Activated CD8-positive, alpha-beta memory T cell treated with anti-CD3 and anti-CD28 coated beads, Interleukin-2, amount 10 ng/mL, durations not matched to agents 7 days and 5 days (primary cell): Measurements from ENCODE around the gene FOLR2. TPM values are rescaled to one million over a fixed set of nuclear protein-coding genes. Genes with fewer than 3 reads are reported as not detected.
A peak's percentile ranks its signal among the peaks of the same experiment; 100 is the strongest.

ENCODE experiments used
- ATAC-seq: fragments of 150-1000 bp; cut with Tn5 transposase; one replicate; pipeline ENCODE4 v1.10.0; 2021; ENCODE audit warnings: moderate library complexity
- CTCF ChIA-PET: fragments of 350-600 bp; sonication (Branson Sonifier 250); formaldehyde crosslinking; loops from one replicate; lab custom pipeline; 2021; ENCODE audit warnings: antibody characterized with exemption; lab: Charles Lee
- DNase-seq: peaks from one replicate; pipeline ENCODE4 v3.0.0-alpha.2; 2020
- H3K27ac Mint-ChIP-seq: one replicate; pipeline ENCODE4 v1.8.0; 2021; ENCODE audit warnings: mild to moderate bottlenecking, mixed read lengths
- H3K27me3 Mint-ChIP-seq: one replicate; pipeline ENCODE4 v1.8.0; 2021; ENCODE audit warnings: mixed read lengths
- H3K36me3 Mint-ChIP-seq: one replicate; pipeline ENCODE4 v1.8.0; 2021; ENCODE audit warnings: mild to moderate bottlenecking, mixed read lengths
- H3K4me1 Mint-ChIP-seq: one replicate; pipeline ENCODE4 v1.8.0; 2021; ENCODE audit warnings: mixed read lengths
- H3K4me3 Mint-ChIP-seq: one replicate; pipeline ENCODE4 v1.8.0; 2021; ENCODE audit warnings: mild to moderate bottlenecking, moderate library complexity, mixed read lengths
- H3K9me3 Mint-ChIP-seq: one replicate; pipeline ENCODE4 v1.8.0; 2022; ENCODE audit warnings: low read depth, mixed read lengths
- total RNA-seq, 2 experiments: library from RNA; stranded (reverse); gene quantifications; one replicate each; pipeline ENCODE4 v1.2.3, GENCODE V29; 2021

FOLR2 gene
- total RNA-seq, 2 experiments from 2014 or later: not detected

DNA sequence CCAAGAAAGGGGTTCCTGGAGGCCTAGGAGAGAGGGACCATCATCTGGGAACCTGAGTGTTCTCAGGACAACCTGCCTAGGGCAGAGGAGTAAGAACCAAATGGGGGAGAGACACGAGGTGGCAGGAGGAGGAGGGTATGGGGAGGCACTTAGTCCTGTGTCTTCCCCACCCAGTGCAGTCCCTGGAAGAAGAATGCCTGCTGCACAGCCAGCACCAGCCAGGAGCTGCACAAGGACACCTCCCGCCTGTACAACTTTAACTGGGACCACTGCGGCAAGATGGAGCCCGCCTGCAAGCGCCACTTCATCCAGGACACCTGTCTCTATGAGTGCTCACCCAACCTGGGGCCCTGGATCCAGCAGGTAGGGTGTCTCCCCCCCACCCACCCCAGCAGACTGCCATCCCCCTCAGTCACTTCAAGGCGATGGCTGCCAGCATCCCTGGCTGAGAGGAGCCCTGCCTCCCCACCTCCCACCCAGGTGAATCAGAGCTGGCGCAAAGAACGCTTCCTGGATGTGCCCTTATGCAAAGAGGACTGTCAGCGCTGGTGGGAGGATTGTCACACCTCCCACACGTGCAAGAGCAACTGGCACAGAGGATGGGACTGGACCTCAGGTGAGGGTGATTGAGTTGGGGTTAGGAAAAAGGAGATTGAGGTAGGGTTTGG is 4.2 kb downstream of the FOLR2 start:
- CTCF ChIA-PET: no interaction called here
- Mint-ChIP-seq H3K27ac (no peak overlapping the region), H3K36me3 (no peaks in the 10 kb centered on the region), H3K27me3 (peaks cover 23% of the 10 kb centered on the region), H3K9me3 (no peaks in the 10 kb centered on the region), H3K4me3 (no peak overlapping the region), H3K4me1 (peaks cover 39% of the 10 kb centered on the region)
- peak; percentile 33 for DNase-seq
- ATAC-seq: no peak

DNA sequence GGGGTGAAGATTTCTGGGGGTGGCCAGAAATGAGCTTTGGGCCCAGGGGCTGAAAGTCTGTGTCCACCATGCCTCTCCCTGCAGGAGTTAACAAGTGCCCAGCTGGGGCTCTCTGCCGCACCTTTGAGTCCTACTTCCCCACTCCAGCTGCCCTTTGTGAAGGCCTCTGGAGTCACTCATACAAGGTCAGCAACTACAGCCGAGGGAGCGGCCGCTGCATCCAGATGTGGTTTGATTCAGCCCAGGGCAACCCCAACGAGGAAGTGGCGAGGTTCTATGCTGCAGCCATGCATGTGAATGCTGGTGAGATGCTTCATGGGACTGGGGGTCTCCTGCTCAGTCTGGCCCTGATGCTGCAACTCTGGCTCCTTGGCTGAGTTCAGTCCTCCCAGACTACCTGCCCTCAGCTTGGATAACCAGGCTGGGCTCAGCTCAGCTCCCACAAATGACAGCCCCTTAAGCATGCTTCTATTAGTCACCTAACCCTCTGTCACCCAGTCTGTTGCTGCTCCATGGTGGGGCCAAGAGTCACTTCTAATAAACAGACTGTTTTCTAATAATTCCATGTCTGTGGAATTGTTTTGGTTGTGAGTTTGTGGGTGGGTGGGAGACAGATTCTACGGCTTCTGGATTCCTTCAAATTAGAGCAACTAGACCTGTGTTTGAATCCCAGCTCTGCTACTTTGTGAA is 4.9 kb downstream of the FOLR2 start:
- Mint-ChIP-seq H3K9me3 (no peaks in the 10 kb centered on the region), H3K4me1 (peaks cover 41% of the 10 kb centered on the region), H3K4me3 (no peak overlapping the region), H3K27ac (no peak overlapping the region), H3K27me3 (peaks cover 17% of the 10 kb centered on the region), H3K36me3 (no peaks in the 10 kb centered on the region)
- DNase-seq (peak; percentile 40), ATAC-seq (no peak)
- CTCF ChIA-PET: interaction anchor here (0.9 to 3.8 kb wide), 2 partner anchors 77 to 210 kb away, joined by 3 to 17 read pairs; no protein-coding TSS in a partner anchor

DNA sequence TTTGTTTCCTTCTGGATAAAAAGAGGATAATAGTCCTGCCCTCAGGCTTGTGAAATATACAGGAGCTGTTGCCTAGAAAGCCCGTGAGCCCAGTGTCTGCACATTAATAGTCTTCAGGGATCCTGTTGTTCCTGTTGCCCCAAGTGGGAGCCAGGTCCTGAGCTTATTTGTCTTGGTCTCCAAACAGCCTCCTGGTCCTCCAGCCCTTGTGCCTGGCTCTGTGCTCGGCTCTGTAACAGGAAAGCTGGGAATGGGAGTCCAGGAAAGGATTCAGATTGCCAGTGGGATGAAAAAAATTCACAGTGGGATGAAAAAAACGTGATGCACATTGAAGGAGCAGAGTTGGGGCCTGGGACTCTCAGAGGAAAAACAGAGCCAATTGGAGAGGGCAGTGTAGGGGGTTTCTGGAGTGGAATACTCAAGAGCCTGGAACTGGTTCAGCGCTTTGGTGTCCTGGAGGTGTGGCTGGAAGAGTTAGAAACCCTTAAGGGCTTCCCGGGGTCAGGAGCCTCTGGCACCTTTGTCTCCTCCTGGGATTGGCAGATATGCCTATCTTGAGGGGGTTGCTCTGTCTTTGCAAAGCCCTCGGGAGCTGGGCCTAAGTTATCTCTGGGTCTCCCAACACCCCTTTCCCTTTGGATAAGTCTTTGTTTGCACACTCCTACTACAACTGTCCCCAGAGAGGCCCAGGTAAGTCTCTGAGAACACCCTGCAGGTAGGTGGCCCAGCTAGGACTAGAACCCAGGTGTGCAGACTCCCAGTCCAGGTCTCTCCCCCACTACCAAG is 5.7 kb downstream of the FOLR2 start:
- Mint-ChIP-seq H3K4me1 (peaks cover 39% of the 10 kb centered on the region), H3K9me3 (no peaks in the 10 kb centered on the region), H3K4me3 (peak overlapping the region; percentile 76), H3K27ac (peak overlapping the region; percentile 76), H3K36me3 (no peaks in the 10 kb centered on the region), H3K27me3 (peaks cover 10% of the 10 kb centered on the region)
- CTCF ChIA-PET: interaction anchor here (0.9 to 3.8 kb wide), 9 partner anchors 14 to 293 kb away, joined by 3 to 17 read pairs (median 4); partner anchors contain the start of genes RNF121 and XNDC1N
- ATAC-seq (no peak), DNase-seq (peak; percentile 43)

DNA sequence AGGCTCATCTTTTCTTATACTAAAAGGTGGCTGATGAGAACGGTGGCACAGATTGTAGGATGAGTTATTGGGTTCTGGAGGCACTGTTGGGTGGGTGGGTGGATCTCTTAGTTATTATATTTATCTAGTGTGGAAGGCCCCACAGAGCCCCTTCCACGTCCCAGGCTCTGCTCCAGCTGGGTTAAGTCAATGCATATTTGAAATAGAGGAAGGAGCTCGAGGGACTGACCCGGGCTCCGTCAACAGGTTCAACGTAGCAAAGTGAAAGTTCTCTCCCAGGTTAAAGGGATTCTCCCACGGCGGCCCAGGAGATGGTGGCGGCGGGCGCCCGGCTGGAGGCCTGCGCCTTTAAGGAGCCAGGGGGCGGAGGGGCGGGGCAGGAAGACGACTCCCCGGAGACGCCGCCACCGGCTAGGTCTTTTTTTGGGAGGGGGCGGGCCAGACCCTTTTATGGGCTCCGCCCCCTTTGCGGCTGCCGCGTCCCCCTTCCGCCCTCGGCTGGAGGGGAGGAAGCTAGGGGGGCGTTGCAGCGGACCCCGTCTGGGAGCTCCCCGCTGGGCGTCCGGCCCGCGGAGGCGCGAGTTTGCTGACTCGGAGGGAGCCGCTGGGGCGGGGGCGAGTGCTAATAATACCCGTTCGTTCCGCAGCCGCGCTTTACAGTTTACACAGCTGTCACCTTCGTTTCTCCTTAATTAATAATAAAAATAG is 6.5 kb downstream of the FOLR2 start:
- peak; percentile 78 for ATAC-seq
- Mint-ChIP-seq H3K27me3 (peaks cover 5% of the 10 kb centered on the region), H3K4me3 (peak overlapping the region; percentile 76), H3K36me3 (no peaks in the 10 kb centered on the region), H3K9me3 (no peaks in the 10 kb centered on the region), H3K27ac (peak overlapping the region; percentile 76), H3K4me1 (peaks cover 33% of the 10 kb centered on the region)
- CTCF ChIA-PET: interaction anchor here (0.7 to 3.8 kb wide), 13 partner anchors 13 to 446 kb away, joined by 3 to 17 read pairs (median 4); partner anchors contain the start of genes CLPB, RNF121 and XNDC1N
- DNase-seq: peak; percentile 96

DNA sequence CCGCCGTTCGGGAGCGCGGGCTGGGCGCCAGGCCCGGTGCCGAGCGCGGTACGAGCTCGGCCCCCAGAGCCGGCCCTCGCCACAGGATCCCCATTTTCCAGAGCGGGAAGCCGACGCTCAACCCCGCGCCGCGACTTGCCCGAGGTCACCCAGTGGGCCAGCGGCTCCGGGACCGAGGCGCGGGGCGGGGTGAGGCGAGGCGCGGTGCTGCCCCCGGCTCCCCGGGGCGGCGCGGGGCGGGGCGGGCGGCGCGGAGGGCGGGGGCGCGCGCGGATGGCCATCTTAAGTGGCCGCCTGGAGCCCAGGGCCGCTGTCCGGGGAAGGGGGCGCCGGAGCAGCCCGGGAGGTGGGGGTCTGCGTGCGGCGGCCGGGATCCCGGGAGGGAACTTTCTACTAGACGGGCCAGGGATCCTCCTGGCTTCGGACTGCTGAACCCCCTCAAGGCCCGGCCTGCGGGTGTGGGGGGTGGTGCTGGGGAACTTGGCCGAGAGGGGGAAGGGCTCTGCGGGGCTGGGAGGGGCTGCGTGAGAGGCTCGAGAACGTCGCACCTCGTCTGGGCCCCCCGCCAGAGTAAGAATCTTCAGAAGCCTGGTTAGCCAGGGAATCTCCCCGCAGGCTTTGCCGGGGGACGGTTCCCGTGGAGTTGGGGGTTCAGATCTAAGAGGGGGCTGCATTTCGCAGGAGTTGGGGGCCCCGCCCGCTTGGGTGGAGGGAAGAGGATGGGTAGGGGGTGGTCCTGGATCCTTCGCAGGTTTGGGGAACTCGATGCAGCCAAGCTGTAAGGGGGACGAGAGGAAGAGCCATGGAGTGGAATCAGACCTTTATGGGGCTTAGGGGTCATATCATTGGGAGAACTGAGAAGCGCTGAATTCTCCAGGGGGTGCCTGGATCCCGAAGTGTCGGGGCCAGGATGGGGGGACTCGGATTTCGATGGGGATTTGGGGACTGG is 7.3 kb downstream of the FOLR2 start:
- H3K27me3 Mint-ChIP-seq: peaks cover under 1% of the 10 kb centered on the region
- peak overlapping the region; percentile 92 for H3K27ac Mint-ChIP-seq
- CTCF ChIA-PET: interaction anchor here (0.7 to 3.8 kb wide), 13 partner anchors 12 to 445 kb away, joined by 3 to 21 read pairs (median 4); partner anchors contain the start of genes CLPB, RNF121 and XNDC1N

DNA sequence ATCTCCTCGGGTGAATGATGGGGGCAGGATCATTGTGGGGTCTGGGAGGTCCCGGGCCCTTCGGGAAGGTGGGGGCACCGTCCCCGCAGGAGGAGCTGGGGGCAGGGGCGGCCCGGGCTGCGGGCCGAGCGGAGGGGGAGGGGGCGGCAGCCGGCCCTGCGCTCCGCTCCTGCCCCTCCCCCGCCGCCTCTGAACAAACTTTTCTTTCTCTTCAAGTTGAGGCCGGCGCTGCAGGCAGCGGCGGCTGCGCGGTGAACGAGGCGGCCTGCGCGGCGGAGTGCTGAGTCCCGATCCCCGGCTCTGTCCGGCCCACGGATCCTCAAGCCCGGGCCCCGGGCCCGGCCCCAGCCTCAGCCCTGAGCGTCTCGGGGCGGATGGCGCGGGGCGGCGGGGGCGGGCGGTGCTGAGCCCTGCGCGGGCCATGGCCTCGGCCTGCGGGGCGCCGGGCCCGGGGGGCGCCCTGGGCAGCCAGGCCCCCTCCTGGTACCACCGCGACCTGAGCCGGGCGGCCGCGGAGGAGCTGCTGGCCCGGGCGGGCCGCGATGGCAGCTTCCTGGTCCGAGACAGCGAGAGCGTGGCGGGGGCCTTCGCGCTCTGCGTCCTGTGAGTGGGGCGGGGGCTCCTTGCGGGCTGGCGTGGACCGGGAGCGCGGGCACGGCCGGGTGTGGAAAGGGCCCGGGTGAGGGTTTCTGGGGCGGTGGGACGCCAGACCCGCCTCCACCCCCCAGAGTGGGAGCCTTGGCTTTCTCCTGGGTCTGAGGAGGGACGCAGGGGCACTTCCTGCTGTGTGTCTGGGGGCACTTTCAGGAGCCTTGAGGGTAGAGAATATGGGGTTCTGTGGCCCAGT is 8.2 kb downstream of the FOLR2 start, which contains the start of gene INPPL1:
TSS of gene INPPL1 (plus strand) at position 204 of the 847 bp plus-strand sequence. CDS start at position 422, 218 bp downstream.
- peak within 1 kb of the TSS; percentile 92 for H3K27ac Mint-ChIP-seq
- H3K27me3 Mint-ChIP-seq: no peaks in the 10 kb centered on the region
- CTCF ChIA-PET: interaction anchor here (1.2 to 3.8 kb wide), 5 partner anchors 12 to 206 kb away, joined by 3 to 21 read pairs (median 5); no protein-coding TSS in a partner anchor
- peaks cover 30% of the 10 kb centered on the region for H3K4me1 Mint-ChIP-seq
- peak within 1 kb of the TSS; percentile 94 for H3K4me3 Mint-ChIP-seq
- peak; percentile 6 for ATAC-seq
- DNase-seq: peak; percentile 52
- no peaks in the 10 kb centered on the region for H3K9me3 Mint-ChIP-seq
- no peaks in the 10 kb centered on the region for H3K36me3 Mint-ChIP-seq

More for the DNA sequence above, 7.3 kb downstream of the FOLR2 start:
- Mint-ChIP-seq H3K36me3 (no peaks in the 10 kb centered on the region), H3K9me3 (no peaks in the 10 kb centered on the region), H3K4me3 (peak overlapping the region; percentile 94), H3K4me1 (peaks cover 30% of the 10 kb centered on the region)
- ATAC-seq (peak; percentile 71), DNase-seq (peak; percentile 77)

DNA sequence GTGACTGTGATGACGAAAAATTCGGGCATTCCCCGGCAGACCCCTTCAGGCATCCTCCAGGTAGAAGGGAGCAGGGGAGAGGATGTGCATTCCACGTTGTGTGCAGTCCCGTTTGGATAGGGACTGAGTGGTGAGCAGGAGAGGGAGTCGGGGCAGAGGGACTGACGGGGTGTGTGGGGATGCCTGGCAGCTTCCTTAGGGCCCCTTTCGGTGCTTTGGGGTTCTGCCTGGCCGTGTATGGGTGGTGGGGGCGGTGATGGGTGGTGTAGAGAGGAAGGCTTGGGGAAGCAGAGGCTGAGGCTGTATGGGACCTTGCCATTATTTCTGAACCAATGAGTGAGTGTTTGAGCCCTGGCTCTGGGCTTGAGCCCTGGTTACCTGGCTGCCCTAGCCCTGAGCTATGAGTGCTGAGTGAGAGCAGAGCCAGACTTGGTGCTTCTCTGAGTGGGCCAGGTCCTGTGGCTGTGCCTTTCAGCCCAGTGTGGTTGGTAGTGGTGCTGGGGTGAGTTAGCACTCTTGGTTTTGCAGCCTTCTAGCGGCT is 8.9 kb downstream of the FOLR2 start:
- Mint-ChIP-seq H3K36me3 (peaks cover 3% of the 10 kb centered on the region), H3K4me3 (peak overlapping the region; percentile 83), H3K4me1 (peaks cover 26% of the 10 kb centered on the region), H3K27ac (peak overlapping the region; percentile 89), H3K9me3 (no peaks in the 10 kb centered on the region), H3K27me3 (no peaks in the 10 kb centered on the region)
- CTCF ChIA-PET: interaction anchor here (0.7 to 3.8 kb wide), 7 partner anchors 11 to 211 kb away, joined by 3 to 21 read pairs (median 4); no protein-coding TSS in a partner anchor
- DNase-seq (peak; percentile 75), ATAC-seq (peak; percentile 11)

DNA sequence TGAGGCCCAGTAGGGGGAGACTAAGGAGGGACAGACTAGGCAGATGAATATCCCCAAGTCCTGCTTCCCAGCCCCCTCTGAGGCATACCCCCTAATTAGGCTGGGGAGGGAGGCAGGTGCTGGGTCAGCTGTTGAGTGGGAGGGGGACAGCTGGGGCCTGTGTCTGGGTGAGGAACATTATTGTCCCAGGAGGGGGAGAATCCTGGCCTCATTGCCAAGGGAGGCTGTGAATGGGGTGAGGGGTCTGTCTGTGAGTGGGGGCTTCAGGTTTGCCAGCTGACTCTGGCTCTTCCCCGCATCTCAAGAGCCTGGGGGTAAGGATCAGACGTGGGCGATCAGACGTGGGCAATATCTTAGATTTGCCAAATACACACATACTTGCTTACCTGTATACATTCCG is 10.1 kb downstream of the FOLR2 start:
- Mint-ChIP-seq H3K4me1 (peaks cover 18% of the 10 kb centered on the region), H3K36me3 (peaks cover 12% of the 10 kb centered on the region), H3K27me3 (no peaks in the 10 kb centered on the region), H3K9me3 (no peaks in the 10 kb centered on the region), H3K27ac (no peak overlapping the region), H3K4me3 (no peak overlapping the region)
- no peak for DNase-seq
- CTCF ChIA-PET: interaction anchor here (1.0 to 3.5 kb wide), 5 partner anchors 10 to 204 kb away, joined by 3 to 21 read pairs (median 5); no protein-coding TSS in a partner anchor
- no peak for ATAC-seq

DNA sequence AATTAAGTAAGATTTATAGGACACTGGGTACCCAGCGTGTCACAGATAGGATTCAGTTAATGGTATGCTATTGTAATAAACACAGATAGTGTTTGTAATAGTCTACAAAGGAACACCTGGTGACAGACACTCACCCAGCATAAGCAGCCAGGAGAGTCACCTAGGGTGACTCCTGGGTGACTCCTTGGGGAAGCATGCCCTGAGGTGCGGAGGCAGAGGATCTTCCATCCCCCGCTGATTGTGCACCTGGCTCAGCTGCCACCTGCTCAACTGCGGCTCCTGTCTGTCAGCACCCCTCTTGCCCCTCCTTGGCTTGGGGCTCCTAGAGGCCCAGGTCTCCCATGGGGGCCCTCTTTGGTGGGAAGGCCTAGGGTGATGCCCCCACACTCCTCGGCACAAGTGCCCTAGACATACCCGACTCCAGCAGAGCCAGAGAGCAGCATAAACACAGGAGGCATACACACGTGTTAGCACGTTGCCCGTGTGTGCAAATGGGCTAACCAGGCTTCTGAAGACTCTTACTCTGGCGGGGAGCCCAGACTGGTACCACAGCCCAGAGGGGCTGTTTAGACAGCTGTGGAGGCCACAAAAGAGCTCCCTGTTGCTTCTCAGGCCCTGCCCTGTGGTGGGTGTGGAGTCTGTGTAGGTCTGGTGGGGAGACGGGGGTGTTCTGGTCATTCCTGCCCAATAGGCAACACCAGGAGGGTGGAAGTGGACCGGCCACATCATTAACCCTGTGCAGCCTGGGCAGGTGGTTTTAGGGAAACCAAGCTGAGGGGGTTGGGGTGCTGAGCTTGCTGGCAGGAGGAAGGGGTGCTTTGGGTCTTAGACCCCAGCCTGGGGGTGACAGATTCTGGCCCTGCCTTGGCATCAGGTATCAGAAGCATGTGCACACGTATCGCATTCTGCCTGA is 11.0 kb downstream of the FOLR2 start:
- peaks cover 16% of the 10 kb centered on the region for H3K36me3 Mint-ChIP-seq
- peaks cover 11% of the 10 kb centered on the region for H3K4me1 Mint-ChIP-seq
- peak; percentile 40 for DNase-seq
- ATAC-seq: no peak
- H3K4me3 Mint-ChIP-seq: no peak overlapping the region
- no peaks in the 10 kb centered on the region for H3K9me3 Mint-ChIP-seq
- no peaks in the 10 kb centered on the region for H3K27me3 Mint-ChIP-seq
- CTCF ChIA-PET: interaction anchor here (0.8 to 3.5 kb wide), 3 partner anchors 9 to 11 kb away, joined by 4 to 21 read pairs (median 4); no protein-coding TSS in a partner anchor
- H3K27ac Mint-ChIP-seq: no peak overlapping the region
